C4-2B (cell line): Measurements from ENCODE around the gene UQCRH.

Experiments used
- ZFX ChIP-seq: fragments of 450-650 bp; IDR thresholded peaks from 2 replicates; pipeline ENCODE4 v1.6.1; 2017
- TF ChIP-seq, protein P1 (sequence below): fragments of 450-650 bp; conservative IDR thresholded peaks from 2 replicates; pipeline ENCODE4 v1.5.1; 2017; ENCODE audit warnings: mild to moderate bottlenecking

DNA sequence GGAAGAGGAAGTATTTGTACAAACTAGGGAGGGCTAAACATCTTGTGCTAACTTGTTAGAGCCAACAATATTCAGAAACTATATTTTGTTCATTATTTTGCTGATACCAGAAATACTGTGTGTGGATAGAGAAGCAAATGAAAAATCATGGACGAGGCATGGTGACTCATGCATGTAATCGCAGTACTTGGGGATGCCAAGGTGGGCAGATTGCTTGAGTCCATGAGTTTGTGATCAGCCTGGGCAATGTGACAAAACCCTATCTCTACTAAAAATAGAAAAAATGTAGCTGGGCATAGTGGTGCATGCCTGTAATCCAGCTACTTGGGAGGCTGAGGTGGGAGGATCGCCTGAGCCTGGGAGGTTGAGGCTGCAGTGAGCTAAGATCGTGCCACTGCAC lies 13.5 kb upstream of the UQCRH start:
- TF ChIP-seq, protein P1, sequence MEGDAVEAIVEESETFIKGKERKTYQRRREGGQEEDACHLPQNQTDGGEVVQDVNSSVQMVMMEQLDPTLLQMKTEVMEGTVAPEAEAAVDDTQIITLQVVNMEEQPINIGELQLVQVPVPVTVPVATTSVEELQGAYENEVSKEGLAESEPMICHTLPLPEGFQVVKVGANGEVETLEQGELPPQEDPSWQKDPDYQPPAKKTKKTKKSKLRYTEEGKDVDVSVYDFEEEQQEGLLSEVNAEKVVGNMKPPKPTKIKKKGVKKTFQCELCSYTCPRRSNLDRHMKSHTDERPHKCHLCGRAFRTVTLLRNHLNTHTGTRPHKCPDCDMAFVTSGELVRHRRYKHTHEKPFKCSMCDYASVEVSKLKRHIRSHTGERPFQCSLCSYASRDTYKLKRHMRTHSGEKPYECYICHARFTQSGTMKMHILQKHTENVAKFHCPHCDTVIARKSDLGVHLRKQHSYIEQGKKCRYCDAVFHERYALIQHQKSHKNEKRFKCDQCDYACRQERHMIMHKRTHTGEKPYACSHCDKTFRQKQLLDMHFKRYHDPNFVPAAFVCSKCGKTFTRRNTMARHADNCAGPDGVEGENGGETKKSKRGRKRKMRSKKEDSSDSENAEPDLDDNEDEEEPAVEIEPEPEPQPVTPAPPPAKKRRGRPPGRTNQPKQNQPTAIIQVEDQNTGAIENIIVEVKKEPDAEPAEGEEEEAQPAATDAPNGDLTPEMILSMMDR, result no peak
- no peak for TF ChIP-seq ZFX
